ENCODE data around the gene LINGO4. TPM values are rescaled to one million over a fixed set of nuclear protein-coding genes. Genes with fewer than 3 reads are reported as not detected.

LINGO4 gene
- total RNA-seq, 1 donor from 2014 or later = 0.13 TPM

GRCh38 chr1:151846062-151846568 is 40.9 kb upstream of the LINGO4 start:
- TF ChIP-seq CTCF (IDR thresholded peaks at IDR 0.05; ENCODE audit: unreplicated experiment) = no peak
- DNase-seq (ENCODE audit: low spot score) = no peak
- H3K27ac Mint-ChIP-seq (ENCODE audit: unreplicated experiment) = no peak overlapping the region
- H3K36me3 Mint-ChIP-seq (ENCODE audit: low read depth, unreplicated experiment) = peaks cover 10% of the 10 kb centered on the region
- no peak overlapping the region for H3K4me3 Mint-ChIP-seq (ENCODE audit: unreplicated experiment)
- H3K9me3 Mint-ChIP-seq (ENCODE audit: unreplicated experiment) = no peaks in the 10 kb centered on the region
- peaks cover 10% of the 10 kb centered on the region for H3K27me3 Mint-ChIP-seq (ENCODE audit: unreplicated experiment)
- peaks cover 52% of the 10 kb centered on the region for H3K4me1 Mint-ChIP-seq (ENCODE audit: unreplicated experiment)

- Mint-ChIP-seq H3K9me3 (ENCODE audit: unreplicated experiment) (no peaks in the 10 kb centered on the region), H3K4me3 (ENCODE audit: unreplicated experiment) (no peak overlapping the region), H3K27me3 (ENCODE audit: unreplicated experiment) (peaks cover 12% of the 10 kb centered on the region), H3K4me1 (ENCODE audit: unreplicated experiment) (peaks cover 52% of the 10 kb centered on the region), H3K27ac (ENCODE audit: unreplicated experiment) (no peak overlapping the region), H3K36me3 (ENCODE audit: low read depth, unreplicated experiment) (peaks cover 10% of the 10 kb centered on the region)
- no peak for TF ChIP-seq CTCF (IDR thresholded peaks at IDR 0.05; ENCODE audit: unreplicated experiment)
- no peak for DNase-seq (ENCODE audit: low spot score)
These were observed 38.2 kb upstream of the LINGO4 start for GRCh38 chr1:151843398-151843797.

- no peak for TF ChIP-seq CTCF (IDR thresholded peaks at IDR 0.05; ENCODE audit: unreplicated experiment)
- Mint-ChIP-seq H3K36me3 (ENCODE audit: low read depth, unreplicated experiment) (peaks cover 20% of the 10 kb centered on the region), H3K9me3 (ENCODE audit: unreplicated experiment) (no peaks in the 10 kb centered on the region), H3K4me3 (ENCODE audit: unreplicated experiment) (peak overlapping the region; percentile 71), H3K4me1 (ENCODE audit: unreplicated experiment) (peaks cover 53% of the 10 kb centered on the region), H3K27ac (ENCODE audit: unreplicated experiment) (peak overlapping the region; percentile 15), H3K27me3 (ENCODE audit: unreplicated experiment) (peaks cover 17% of the 10 kb centered on the region)
- no peak for DNase-seq (ENCODE audit: low spot score)
These were observed 35.9 kb upstream of the LINGO4 start for GRCh38 chr1:151841141-151841540.

GRCh38 chr1:151840421-151840820 is 35.2 kb upstream of the LINGO4 start:
- H3K27ac Mint-ChIP-seq (ENCODE audit: unreplicated experiment) = peak overlapping the region; percentile 61

More at GRCh38 chr1:151840421-151840820, 35.2 kb upstream of the LINGO4 start:
- peaks cover 50% of the 10 kb centered on the region for H3K4me1 Mint-ChIP-seq (ENCODE audit: unreplicated experiment)
- DNase-seq (ENCODE audit: low spot score) = no peak
- H3K27me3 Mint-ChIP-seq (ENCODE audit: unreplicated experiment) = peaks cover 19% of the 10 kb centered on the region
- peaks cover 20% of the 10 kb centered on the region for H3K36me3 Mint-ChIP-seq (ENCODE audit: low read depth, unreplicated experiment)
- no peak for TF ChIP-seq CTCF (IDR thresholded peaks at IDR 0.05; ENCODE audit: unreplicated experiment)
- H3K9me3 Mint-ChIP-seq (ENCODE audit: unreplicated experiment) = no peaks in the 10 kb centered on the region
- peak overlapping the region; percentile 71 for H3K4me3 Mint-ChIP-seq (ENCODE audit: unreplicated experiment)
